Hepatocyte (in vitro differentiated cells): ENCODE measurements around the gene AP2A2.

Source experiments
- EZH2 ChIP-seq: fragments of 200-600 bp; sonication (generic); IDR thresholded peaks from 2 replicates; pipeline ENCODE4 v1.6.1; 2016; ENCODE audit warnings: antibody characterized with exemption, mild to moderate bottlenecking, borderline replicate concordance
- EZH2phosphoT487 ChIP-seq: fragments of 200-600 bp; sonication (generic); IDR thresholded peaks from one replicate; pipeline ENCODE4 v1.6.1; 2018; ENCODE audit warnings: antibody characterized with exemption, mild to moderate bottlenecking, low read depth, moderate library complexity; ENCODE audit not compliant: unreplicated experiment, severe bottlenecking
- TF ChIP-seq, protein P1 (sequence below): fragments of 200-600 bp; sonication (generic); IDR thresholded peaks from 2 replicates; pipeline ENCODE4 v1.5.1; 2016; ENCODE audit warnings: antibody characterized with exemption, mild to moderate bottlenecking; ENCODE audit not compliant: poor library complexity

- TF ChIP-seq, protein P1, sequence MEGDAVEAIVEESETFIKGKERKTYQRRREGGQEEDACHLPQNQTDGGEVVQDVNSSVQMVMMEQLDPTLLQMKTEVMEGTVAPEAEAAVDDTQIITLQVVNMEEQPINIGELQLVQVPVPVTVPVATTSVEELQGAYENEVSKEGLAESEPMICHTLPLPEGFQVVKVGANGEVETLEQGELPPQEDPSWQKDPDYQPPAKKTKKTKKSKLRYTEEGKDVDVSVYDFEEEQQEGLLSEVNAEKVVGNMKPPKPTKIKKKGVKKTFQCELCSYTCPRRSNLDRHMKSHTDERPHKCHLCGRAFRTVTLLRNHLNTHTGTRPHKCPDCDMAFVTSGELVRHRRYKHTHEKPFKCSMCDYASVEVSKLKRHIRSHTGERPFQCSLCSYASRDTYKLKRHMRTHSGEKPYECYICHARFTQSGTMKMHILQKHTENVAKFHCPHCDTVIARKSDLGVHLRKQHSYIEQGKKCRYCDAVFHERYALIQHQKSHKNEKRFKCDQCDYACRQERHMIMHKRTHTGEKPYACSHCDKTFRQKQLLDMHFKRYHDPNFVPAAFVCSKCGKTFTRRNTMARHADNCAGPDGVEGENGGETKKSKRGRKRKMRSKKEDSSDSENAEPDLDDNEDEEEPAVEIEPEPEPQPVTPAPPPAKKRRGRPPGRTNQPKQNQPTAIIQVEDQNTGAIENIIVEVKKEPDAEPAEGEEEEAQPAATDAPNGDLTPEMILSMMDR: no peak
- no peak for TF ChIP-seq EZH2
- TF ChIP-seq EZH2phosphoT487: no peak
Measured at GRCh38 chr11:934527-934926, 8.9 kb downstream of the AP2A2 start.
